NCI-H1694 (cell line): ENCODE measurements around the gene FAM3C.
"Not testable (repeated sequence)": the region's sequence is repeated elsewhere in the genome, so short reads cannot be mapped to it uniquely, and the experiment has no call there.

ENCODE experiments used
- DNase-seq: peaks from one replicate; lab custom pipeline; 2025; lab: John Stamatoyannopoulos, UW

FAM3C gene, protein sequence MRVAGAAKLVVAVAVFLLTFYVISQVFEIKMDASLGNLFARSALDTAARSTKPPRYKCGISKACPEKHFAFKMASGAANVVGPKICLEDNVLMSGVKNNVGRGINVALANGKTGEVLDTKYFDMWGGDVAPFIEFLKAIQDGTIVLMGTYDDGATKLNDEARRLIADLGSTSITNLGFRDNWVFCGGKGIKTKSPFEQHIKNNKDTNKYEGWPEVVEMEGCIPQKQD

DNA sequence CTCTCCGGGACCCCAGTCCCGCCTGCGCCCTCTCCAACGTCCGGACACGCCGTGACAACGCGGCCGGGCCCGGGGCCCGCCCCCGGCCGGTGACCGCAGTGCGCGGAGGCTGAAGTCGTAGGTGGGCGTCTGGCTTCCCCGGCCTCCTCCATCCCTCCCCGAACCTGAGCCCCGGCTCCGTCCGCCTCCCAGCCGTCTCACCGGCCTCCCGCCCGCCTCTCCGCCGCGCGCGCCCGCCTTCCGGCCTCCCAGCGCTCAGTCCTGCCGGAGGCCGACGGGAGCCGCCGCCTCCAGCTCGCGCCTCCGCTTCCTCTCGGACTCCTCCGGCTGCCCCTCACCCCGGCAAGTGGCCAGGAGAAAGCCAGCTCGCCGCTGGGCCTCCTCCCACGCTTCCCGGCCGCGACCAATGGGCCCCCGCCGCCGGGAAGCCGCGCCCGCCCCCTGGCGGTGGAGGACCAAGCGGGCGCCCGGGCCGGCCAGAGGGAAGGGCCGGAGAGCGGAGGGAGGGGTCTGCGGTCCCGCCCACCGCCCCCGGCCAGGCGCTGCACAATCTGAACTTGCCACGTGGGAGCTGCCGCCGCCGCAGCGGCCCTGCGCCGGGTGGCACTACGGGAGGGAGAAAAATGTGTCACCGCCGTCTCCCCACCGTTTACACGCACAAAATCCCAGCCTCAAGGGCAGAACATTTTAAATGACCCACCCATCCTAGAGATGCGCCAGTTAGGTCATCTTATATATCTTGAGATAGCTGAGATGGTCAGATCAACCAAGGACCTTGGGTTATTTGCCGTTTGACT lies at the start of gene FAM3C:
Gene FAM3C (minus strand): TSS at position 348 of the 797 bp plus-strand sequence. CDS start 13,339 bp downstream, outside the sequence.
- DNase-seq: peak; percentile 69

- no peak for DNase-seq
These were observed 46.7 kb upstream of the FAM3C start for GRCh38 chr7:121442845-121443244.

DNA sequence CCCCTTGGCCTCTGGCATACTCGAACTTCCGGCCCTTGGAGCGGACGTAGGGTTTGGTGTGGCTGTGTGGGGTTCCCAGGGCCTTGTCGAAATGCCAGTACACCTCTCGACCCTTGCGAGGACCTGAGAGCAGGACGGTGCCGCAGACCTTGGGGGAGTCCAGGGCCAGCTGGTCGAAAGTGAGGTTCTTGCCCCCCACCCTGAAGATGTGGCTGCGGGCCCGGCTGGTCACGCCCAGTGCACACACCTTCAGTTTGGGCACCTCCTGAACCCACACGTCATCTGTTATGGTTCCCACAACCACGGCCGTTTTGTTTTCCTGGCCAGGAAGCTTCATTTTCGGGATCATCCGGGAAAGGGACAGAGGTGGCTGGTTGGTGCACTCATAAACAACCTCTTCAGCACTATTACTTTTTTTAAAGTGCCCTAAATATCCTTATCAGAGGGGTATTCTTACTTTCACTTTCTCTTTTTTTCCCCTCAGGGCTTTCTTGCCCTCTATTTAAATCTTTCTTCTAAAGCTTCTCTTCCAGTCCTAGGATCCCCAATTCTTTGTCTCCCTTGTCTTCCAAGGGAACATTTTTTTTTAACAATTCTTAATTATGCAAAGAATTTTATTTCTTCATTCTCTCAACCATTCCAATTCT lies 44.9 kb upstream of the FAM3C start:
- DNase-seq: no peak

- DNase-seq: not testable (repeated sequence)
These were observed 42.2 kb upstream of the FAM3C start for GRCh38 chr7:121438043-121438955.

- no peak for DNase-seq
These were observed 41.4 kb upstream of the FAM3C start for GRCh38 chr7:121437470-121437869.

- no peak for DNase-seq
These were observed 40.6 kb upstream of the FAM3C start for GRCh38 chr7:121436688-121437087.

- no peak for DNase-seq
These were observed 40.0 kb upstream of the FAM3C start for GRCh38 chr7:121436136-121436535.

DNA sequence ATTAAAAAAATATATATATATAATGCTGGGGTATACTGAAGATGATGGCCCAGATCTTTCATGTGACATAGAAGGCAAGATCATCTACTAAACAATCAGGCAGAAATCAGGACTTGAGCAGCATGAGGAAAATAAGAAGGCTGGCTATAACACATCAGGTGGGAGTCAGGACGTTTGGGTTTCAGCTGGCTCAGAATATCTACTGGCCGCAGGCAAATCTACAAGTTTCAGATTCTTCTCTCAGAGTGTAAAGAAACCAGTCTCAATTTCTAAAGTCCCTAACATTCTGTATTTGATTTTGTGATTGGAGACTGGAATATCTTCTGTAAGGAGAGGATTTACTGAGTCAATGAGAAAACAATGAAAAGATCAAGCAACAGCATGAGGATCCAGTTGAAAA lies 37.7 kb upstream of the FAM3C start:
- DNase-seq: no peak

DNA sequence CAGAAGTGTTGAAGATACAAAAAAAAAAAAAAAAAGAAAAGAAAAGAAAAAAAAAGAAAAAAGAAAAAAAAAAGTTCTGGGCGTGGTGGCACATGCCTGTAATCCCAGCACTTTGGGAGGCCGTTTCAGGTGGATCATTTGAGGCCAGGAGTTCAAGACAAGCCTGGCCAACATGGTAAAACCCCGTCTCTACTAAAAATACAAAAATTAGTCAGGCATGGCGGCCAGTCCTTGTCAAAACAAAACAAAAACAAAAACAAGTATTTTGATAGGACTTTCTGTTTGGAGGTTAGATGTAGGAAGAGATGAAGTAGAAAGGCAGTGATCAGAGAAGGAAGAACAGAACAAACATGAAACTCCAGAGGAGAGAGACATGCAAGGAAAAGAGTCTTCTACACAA lies 36.4 kb upstream of the FAM3C start:
- DNase-seq: not testable (repeated sequence)

DNA sequence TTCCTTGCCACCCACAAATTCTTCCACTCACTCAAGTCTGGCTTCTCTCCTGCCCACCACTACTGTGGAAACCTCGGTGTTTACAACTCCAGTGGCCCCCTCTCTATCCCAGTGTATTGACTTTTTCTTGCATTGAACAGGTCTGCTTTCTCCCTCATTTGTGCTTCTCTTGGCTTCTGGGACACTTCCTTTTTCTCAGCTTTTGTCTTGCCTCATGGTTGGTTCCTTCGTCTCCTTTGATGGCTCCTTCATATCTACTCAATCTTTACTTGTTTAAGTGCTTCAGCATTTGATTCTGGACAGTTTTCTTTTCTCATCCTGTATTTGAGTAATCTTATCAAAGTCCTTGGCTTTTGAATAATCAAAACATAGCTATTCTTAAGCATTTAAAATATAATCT lies 35.9 kb upstream of the FAM3C start:
- DNase-seq: no peak

GRCh38 chr7:121431389-121431995 lies 35.4 kb upstream of the FAM3C start:
- DNase-seq: no peak

- DNase-seq: no peak
These were observed 34.5 kb upstream of the FAM3C start for GRCh38 chr7:121430558-121430957.

- no peak for DNase-seq
These were observed 33.7 kb upstream of the FAM3C start for GRCh38 chr7:121429798-121430197.

GRCh38 chr7:121428855-121429489 lies 32.9 kb upstream of the FAM3C start:
- DNase-seq: no peak

- not testable (repeated sequence) for DNase-seq
These were observed 25.6 kb upstream of the FAM3C start for GRCh38 chr7:121421743-121422142.

- DNase-seq: no peak
These were observed 24.9 kb upstream of the FAM3C start for GRCh38 chr7:121420976-121421375.

- no peak for DNase-seq
These were observed 23.4 kb upstream of the FAM3C start for GRCh38 chr7:121419201-121420148.

GRCh38 chr7:121416533-121416932 lies 20.4 kb upstream of the FAM3C start:
- no peak for DNase-seq

DNA sequence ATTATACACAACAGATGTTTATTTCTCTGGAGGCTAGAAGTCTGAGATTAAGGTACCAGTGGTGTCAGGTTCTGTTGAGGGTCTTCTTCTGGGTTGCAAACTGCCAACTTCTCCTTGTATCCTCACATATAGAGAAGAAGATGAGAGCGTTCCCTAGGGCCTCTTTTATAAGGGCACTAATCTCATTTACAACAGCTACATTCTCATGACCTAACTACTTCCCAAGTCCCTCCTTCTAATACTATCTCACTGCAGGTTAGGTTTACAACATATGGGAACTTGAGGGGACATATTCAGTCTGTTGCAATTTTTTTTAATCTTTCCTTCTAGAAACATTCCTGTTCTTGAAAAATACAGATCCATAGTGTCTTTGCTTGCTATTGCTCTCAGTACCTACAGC lies 18.3 kb upstream of the FAM3C start:
- DNase-seq: no peak

- DNase-seq: no peak
These were observed 15.5 kb upstream of the FAM3C start for GRCh38 chr7:121411597-121411979.
